Heart left ventricle (tissue), 16 donors: ENCODE results near the gene ZGPAT. TPM values are rescaled to one million over a fixed set of nuclear protein-coding genes. Genes with fewer than 3 reads are reported as not detected.

ENCODE experiments used
- ATAC-seq, 4 donors: fragments of 200-7000 bp; cut with Tn5 transposase; one replicate each; pipeline ENCODE4 v1.9.1; 2020 to 2022; ENCODE audit warnings: moderate library complexity in 4 of 4, mild to moderate bottlenecking in 3 of 4, moderate number of reproducible peaks in 1 of 4
- DNase-seq, 5 donors: peaks; one replicate each; pipeline ENCODE4 v3.0.0-alpha.2; 2020
- H3K27ac ChIP-seq, 12 donors: fragments of 200-600 bp; sonication (generic) in 4 of 12; one replicate each; pipeline versions ENCODE4 v1.5.0 to v1.8.0; 2016 to 2022; ENCODE audit warnings: mild to moderate bottlenecking in 2 of 12
- H3K27me3 ChIP-seq, 9 donors: fragments of 200-600 bp; sonication (generic) in 2 of 9; one replicate each; pipeline versions ENCODE4 v1.5.1 to v1.8.0; 2016 to 2022; ENCODE audit warnings: mild to moderate bottlenecking in 3 of 9
- H3K36me3 ChIP-seq, 9 donors: fragments of 200-600 bp; sonication (generic) in 2 of 9; one replicate each; pipeline versions ENCODE4 v1.5.0 to v1.8.0; 2018 to 2022; ENCODE audit warnings: mild to moderate bottlenecking in 2 of 9
- H3K4me1 ChIP-seq, 12 donors: fragments of 200-600 bp; sonication (generic) in 4 of 12; one replicate each; pipeline versions ENCODE4 v1.5.0 to v1.8.0; 2016 to 2022; ENCODE audit warnings: mild to moderate bottlenecking in 3 of 12
- H3K4me3 ChIP-seq, 12 donors: fragments of 200-600 bp; sonication (generic) in 4 of 12; one replicate each; pipeline versions ENCODE4 v1.5.0 to v1.8.0; 2017 to 2022; ENCODE audit warnings: mild to moderate bottlenecking in 9 of 12, moderate library complexity in 4 of 12
- H3K9me3 ChIP-seq, 12 donors: fragments of 200-600 bp; sonication (generic) in 4 of 12; one replicate each; pipeline versions ENCODE4 v1.5.0 to v1.8.0; 2016 to 2022; ENCODE audit warnings: mild to moderate bottlenecking in 1 of 12
- POLR2A ChIP-seq, 2 donors: fragments of 450-650 bp; IDR thresholded peaks; one replicate each; pipeline ENCODE4 v1.6.1; 2017; ENCODE audit warnings: antibody characterized with exemption in 2 of 2, mild to moderate bottlenecking in 2 of 2, moderate library complexity in 2 of 2
- WGBS, 4 donors: extraction: QIAGEN DNeasy Blood & Tissue Kit in 2 of 4; methylation state at CpG; one replicate each; pipeline versions ENCODE4 v1.1.5 to v1.1.7; 2013 to 2018; 5-methylcytosine and 5-hydroxymethylcytosine counted together
- intact Hi-C, 10 donors: fragments of 100-400 bp; cut with DNase I; formaldehyde crosslinking; loops; one replicate each; pipeline versions ENCODE4 v1.11.1 to v1.14.2; 2022
- polyA plus RNA-seq, 2 donors: library from polyadenylated mRNA; stranded (reverse); fragments of 200-250 nt; gene quantifications; one replicate each; pipeline ENCODE4 v1.2.3, GENCODE V29; 2013
- total RNA-seq, 9 donors: library from RNA; depleted of rRNA in 2 of 9; stranded (reverse); fragments of >200 nt in 2 of 9; fragmentation: NEBNext Ultra II Directional in 3 of 9; extraction: Animal tissue kit (Norgen Biotek cat#: 25700) in 3 of 9; gene quantifications; one replicate each; pipeline versions ENCODE4 v1.1.0 to v1.2.4, GENCODE V29; 2016 to 2023
- TF ChIP-seq, protein P1 (sequence below), 12 donors: fragments of 200-600 bp; sonication (generic) in 4 of 12; IDR thresholded peaks; one replicate each; pipeline versions ENCODE4 v1.5.0 to v1.8.0; 2018 to 2022; ENCODE audit warnings: antibody characterized with exemption in 12 of 12, mild to moderate bottlenecking in 5 of 12
- donor health status: ischemic (EF 13 %, LVEDD 7.1; RV severe dilation, severe dysfunction).
- donor health status: healthy with polysubstance abuse.
- donor health status: DM: no; HTN: yes; CAD: no.
- donor health status: DM: no; HTN: no; CAD: no.
- donor health status: ischemic (EF 25% LVEDD 6.9; RV normal size, moderate dysfunction).
- donor health status: ischemic (EF 25% LVEDD 5.7; RV mildly dilated, moderate dysfunction).
- donor health status: healthy.
- donor health status: DM: yes; HTN: yes; CAD: no.
- donor health status: ischemic (EF 35%, LVEDD 5.7; RV mildly dilated, moderate dysfunction).
- donor health status: nonischemic (EF 11% LVEDD 7.7; RV severe dilation, severe dysfunction).
- donor health status: DM: yes; HTN: yes; CAD: no.
- donor health status: PGD.
- donor health status: ischemic (EF 29% LVEDD 5.4; RV normal size, mild dysfunction).
- donor health status: nonischemic (EF 23%, LVEDD 6.1; RV moderate dilation, normal function).

ZGPAT gene
- total and polyA plus RNA-seq, 11 donors: 12.9 to 34.4 (median 20.0) TPM

DNA sequence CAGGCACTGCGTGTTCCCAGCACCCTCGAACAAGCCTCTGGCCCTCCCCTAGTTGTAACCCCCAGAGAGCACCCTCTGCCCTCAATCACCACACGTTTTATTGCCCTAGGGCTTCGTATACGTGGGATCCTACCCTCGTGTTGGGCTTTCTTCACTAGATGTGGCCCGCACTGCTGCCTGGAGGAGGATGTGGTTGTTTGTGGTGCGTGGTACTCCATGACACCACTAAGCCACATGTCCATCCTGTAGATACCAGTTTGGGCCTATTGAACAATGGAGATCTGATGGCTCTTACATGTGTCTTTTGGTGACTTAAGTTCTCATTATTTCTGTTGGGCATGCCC lies 48.8 kb downstream of the ZGPAT start:
- peak in 1 of 5 donors; percentile 23 for DNase-seq
- Histone ChIP-seq H3K27ac (no peak overlapping the region), H3K36me3 (peaks cover 0 to 37% (median 12%) of the 10 kb centered on the region in 9 donors), H3K9me3 (no peaks in the 10 kb centered on the region), H3K4me1 (peaks cover 0 to 6% (median 0%) of the 10 kb centered on the region in 12 donors), H3K4me3 (no peak overlapping the region), H3K27me3 (no peaks in the 10 kb centered on the region)
- WGBS, 4 donors: 61 to 82% (median 78%) methylated on average over 8 of the region's 8 CpGs
- ATAC-seq: no peak
- intact Hi-C loops: no loop called here
- TF ChIP-seq, protein P1, sequence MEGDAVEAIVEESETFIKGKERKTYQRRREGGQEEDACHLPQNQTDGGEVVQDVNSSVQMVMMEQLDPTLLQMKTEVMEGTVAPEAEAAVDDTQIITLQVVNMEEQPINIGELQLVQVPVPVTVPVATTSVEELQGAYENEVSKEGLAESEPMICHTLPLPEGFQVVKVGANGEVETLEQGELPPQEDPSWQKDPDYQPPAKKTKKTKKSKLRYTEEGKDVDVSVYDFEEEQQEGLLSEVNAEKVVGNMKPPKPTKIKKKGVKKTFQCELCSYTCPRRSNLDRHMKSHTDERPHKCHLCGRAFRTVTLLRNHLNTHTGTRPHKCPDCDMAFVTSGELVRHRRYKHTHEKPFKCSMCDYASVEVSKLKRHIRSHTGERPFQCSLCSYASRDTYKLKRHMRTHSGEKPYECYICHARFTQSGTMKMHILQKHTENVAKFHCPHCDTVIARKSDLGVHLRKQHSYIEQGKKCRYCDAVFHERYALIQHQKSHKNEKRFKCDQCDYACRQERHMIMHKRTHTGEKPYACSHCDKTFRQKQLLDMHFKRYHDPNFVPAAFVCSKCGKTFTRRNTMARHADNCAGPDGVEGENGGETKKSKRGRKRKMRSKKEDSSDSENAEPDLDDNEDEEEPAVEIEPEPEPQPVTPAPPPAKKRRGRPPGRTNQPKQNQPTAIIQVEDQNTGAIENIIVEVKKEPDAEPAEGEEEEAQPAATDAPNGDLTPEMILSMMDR (IDR thresholded peaks at IDR 0.05): no peak
- TF ChIP-seq POLR2A (IDR thresholded peaks at IDR 0.05): no peak

- Histone ChIP-seq H3K9me3 (no peaks in the 10 kb centered on the region), H3K27ac (no peak overlapping the region), H3K27me3 (no peaks in the 10 kb centered on the region), H3K4me1 (peaks cover 0 to 6% (median 0%) of the 10 kb centered on the region in 12 donors), H3K36me3 (peaks cover 0 to 44% (median 8%) of the 10 kb centered on the region in 9 donors), H3K4me3 (no peak overlapping the region)
- intact Hi-C loops: no loop called here
- TF ChIP-seq, protein P1 (IDR thresholded peaks at IDR 0.05): no peak
- no peak for TF ChIP-seq POLR2A (IDR thresholded peaks at IDR 0.05)
- 88 to 98% (median 91%) methylated on average over 3 to 7 of the region's 7 CpGs for WGBS, 4 donors
- ATAC-seq (no peak), DNase-seq (peak in 2 of 5 donors; percentile 1 to 9)
These were observed 50.3 kb downstream of the ZGPAT start for GRCh38 chr20:63758152-63758551.

- Histone ChIP-seq H3K4me3 (no peak overlapping the region), H3K36me3 (peaks cover 0 to 54% (median 10%) of the 10 kb centered on the region in 9 donors), H3K27ac (no peak overlapping the region), H3K27me3 (no peaks in the 10 kb centered on the region), H3K4me1 (no peaks in the 10 kb centered on the region), H3K9me3 (no peaks in the 10 kb centered on the region)
- ATAC-seq (no peak), DNase-seq (peak in 2 of 5 donors; percentile 3 to 6)
- intact Hi-C loops: no loop called here
- 83 to 90% (median 87%) methylated on average over 7 of the region's 7 CpGs for WGBS, 4 donors
- TF ChIP-seq POLR2A (IDR thresholded peaks at IDR 0.05): no peak
- TF ChIP-seq, protein P1 (IDR thresholded peaks at IDR 0.05): no peak
These were observed 51.6 kb downstream of the ZGPAT start for GRCh38 chr20:63759377-63759901.

- TF ChIP-seq, protein P1 (IDR thresholded peaks at IDR 0.05): no peak
- no peak for TF ChIP-seq POLR2A (IDR thresholded peaks at IDR 0.05)
- Histone ChIP-seq H3K9me3 (no peaks in the 10 kb centered on the region), H3K4me3 (no peak overlapping the region), H3K36me3 (peaks cover 0 to 81% (median 42%) of the 10 kb centered on the region in 9 donors), H3K4me1 (peaks cover 0 to 5% (median 0%) of the 10 kb centered on the region in 12 donors), H3K27ac (no peak overlapping the region), H3K27me3 (no peaks in the 10 kb centered on the region)
- DNase-seq: peak in 2 of 5 donors; percentile 16 to 26
- ATAC-seq: no peak
- WGBS, 4 donors: 62 to 69% (median 65%) methylated on average over 16 of the region's 16 CpGs
- intact Hi-C loops: no loop called here
These were observed 57.4 kb downstream of the ZGPAT start for GRCh38 chr20:63765082-63765873.
